Activated CD4-positive, alpha-beta T cell treated with anti-CD3 and anti-CD28 coated beads for 1 hour (primary cell): Measurements from ENCODE around the gene ZNF560.

Source experiments
- DNase-seq: peaks from one replicate; pipeline ENCODE4 v3.0.0-alpha.2; 2020

ZNF560 gene

GRCh38 chr19:9435279-9436268 lies 62.8 kb downstream of the ZNF560 start, which contains the start of gene ZNF266:
ZNF266 (minus strand) TSS chr19:9435573; CDS start chr19:9420089, 15,484 bp downstream.
- DNase-seq: peak; percentile 88

- DNase-seq: peak; percentile 19
Measured at GRCh38 chr19:9431475-9431874, 66.9 kb downstream of the ZNF560 start.

GRCh38 chr19:9430444-9430843 lies 68.0 kb downstream of the ZNF560 start:
- no peak for DNase-seq

GRCh38 chr19:9427941-9428340 lies 70.5 kb downstream of the ZNF560 start:
- DNase-seq: no peak
